Measurements from ENCODE around the gene GAS2L2. TPM values are rescaled to one million over a fixed set of nuclear protein-coding genes. Genes with fewer than 3 reads are reported as not detected.

Gene GAS2L2
- polyA plus RNA-seq, 4 donors: 0.03 TPM; not detected in 2

DNA sequence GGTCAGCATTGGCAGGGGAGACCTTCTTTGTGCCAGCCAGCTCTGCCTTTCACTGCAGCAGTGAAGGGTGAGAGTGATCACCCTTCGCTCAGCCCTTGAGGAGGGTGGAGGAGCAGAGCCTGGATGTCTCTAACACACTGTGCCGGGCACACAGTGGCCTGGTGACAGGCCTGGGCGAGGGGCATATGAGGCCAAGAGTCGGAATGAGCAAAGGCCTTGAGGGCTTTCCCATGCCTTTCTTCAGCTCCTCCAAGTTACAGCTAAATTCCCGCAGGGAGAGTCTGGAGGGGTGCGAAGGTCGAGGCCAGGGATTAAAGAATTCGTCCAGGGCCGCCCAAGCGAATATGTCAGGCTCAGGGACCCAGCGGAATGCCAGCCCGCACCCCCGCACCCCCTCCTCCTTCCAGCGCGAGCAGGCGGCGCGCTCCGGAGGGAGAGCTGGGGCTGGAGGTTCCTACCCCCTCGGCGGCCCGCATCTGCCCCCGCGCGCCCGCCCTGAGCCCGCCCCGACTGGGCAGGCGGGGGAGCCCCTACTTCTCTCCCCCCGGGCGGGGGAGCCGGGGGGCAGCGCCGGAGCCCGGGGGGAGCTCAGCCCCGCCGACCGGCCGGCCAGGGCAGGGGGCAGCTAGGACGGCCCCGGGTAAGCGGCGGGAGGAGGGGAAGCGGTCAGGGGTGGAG lies 21.7 kb downstream of the GAS2L2 start, which contains the start of gene RASL10B:
Gene RASL10B, plus strand, starts transcription at position 401 of the 678 bp plus-strand sequence. CDS start 3,546 bp downstream, outside the sequence.
- WGBS, 3 donors: 4 to 8% (median 5%) methylated on average over 27 to 44 of the region's 44 CpGs
- DNase-seq (peak; percentile 61 to 78), FAIRE-seq (no peak)
- no peaks in the 10 kb centered on the region for H3K9me3 ChIP-seq (ENCODE audit: control insufficient read depth in 2 of 2, insufficient read depth in 1 of 2, low read depth in 1 of 2, low read length in 1 of 2)
- H3K27ac ChIP-seq (ENCODE audit: low read depth in 1 of 3, low read length in 2 of 3): no peak within 1 kb of the TSS
- peaks cover 0 to 9% (median 2%) of the 10 kb centered on the region in 3 donors for H3K36me3 ChIP-seq (ENCODE audit: control insufficient read depth in 3 of 3, insufficient read depth in 2 of 3, low read depth in 1 of 3, low read length in 3 of 3)
- no peaks in the 10 kb centered on the region for H3K27me3 ChIP-seq (ENCODE audit: control insufficient read depth in 3 of 3, insufficient read depth in 3 of 3, low read length in 3 of 3)
- H3K4me3 ChIP-seq (ENCODE audit: low read depth in 1 of 3, low read length in 3 of 3): peak within 1 kb of the TSS in 2 of 3 donors; percentile 30 to 56
- peaks cover 0 to 30% (median 9%) of the 10 kb centered on the region in 3 donors for H3K4me1 ChIP-seq (ENCODE audit: control insufficient read depth in 3 of 3, insufficient read depth in 2 of 3, low read depth in 1 of 3, low read length in 2 of 3)

DNA sequence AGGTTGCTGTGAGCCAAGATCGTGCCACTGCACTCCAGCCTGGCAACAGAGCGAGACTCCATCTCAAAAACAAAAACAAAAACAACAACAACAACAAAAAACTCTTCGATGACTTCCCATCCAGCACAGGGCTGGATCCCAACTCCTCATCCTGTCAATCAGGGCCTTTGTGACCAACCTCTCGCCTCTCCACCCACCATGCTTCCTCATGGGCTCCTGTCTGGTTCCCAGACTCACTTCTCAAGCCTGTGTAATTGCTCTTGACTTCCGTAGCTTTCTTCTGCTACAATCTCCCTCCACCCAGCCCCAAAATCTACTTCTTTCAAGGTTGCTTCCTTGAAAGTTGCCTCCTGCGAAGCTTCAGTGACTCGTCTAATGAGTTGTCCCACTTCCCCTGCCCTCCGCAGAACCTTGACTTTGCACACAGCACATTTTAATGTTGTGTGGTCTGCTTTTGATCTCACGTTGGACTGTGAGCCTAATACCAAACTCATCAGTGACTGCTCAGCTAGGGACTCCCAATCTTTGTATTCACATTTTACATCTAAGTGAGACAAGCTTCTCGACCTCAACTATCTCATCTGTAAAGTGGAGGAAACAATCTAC lies 22.5 kb downstream of the GAS2L2 start:
- Histone ChIP-seq H3K9me3 (ENCODE audit: control insufficient read depth in 2 of 2, insufficient read depth in 1 of 2, low read depth in 1 of 2, low read length in 1 of 2) (no peaks in the 10 kb centered on the region), H3K36me3 (ENCODE audit: control insufficient read depth in 3 of 3, insufficient read depth in 2 of 3, low read depth in 1 of 3, low read length in 3 of 3) (peaks cover 2 to 15% (median 2%) of the 10 kb centered on the region in 3 donors), H3K4me1 (ENCODE audit: control insufficient read depth in 3 of 3, insufficient read depth in 2 of 3, low read depth in 1 of 3, low read length in 2 of 3) (peaks cover 0 to 39% (median 9%) of the 10 kb centered on the region in 3 donors), H3K27ac (ENCODE audit: low read depth in 1 of 3, low read length in 2 of 3) (no peak overlapping the region), H3K4me3 (ENCODE audit: low read depth in 1 of 3, low read length in 3 of 3) (no peak overlapping the region), H3K27me3 (ENCODE audit: control insufficient read depth in 3 of 3, insufficient read depth in 3 of 3, low read length in 3 of 3) (no peaks in the 10 kb centered on the region)
- DNase-seq (no peak), FAIRE-seq (no peak)
- WGBS, 3 donors: 81 to 84% (median 83%) methylated on average over 10 of the region's 10 CpGs

DNA sequence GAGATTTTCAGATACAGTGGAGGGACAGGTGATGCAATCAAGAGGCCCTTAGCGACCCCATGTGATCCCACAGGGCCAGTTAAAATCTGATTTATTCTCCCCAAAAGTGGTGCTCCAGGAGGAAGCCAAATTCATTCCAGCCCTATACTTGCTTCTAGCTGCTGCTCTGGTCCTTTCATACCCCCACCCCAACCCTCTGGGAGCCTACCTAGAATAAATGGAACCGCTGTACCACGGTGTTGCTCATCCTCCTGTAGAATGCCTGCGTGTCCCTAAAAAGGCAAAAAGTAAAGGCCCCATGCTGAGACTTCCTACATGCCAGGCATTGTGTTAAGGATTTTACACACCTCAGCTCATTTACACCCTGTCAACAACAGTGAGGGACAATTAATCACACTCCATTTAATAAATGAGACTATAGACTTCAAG lies 23.6 kb downstream of the GAS2L2 start:
- Histone ChIP-seq H3K27ac (ENCODE audit: low read depth in 1 of 3, low read length in 2 of 3) (no peak overlapping the region), H3K9me3 (ENCODE audit: control insufficient read depth in 2 of 2, insufficient read depth in 1 of 2, low read depth in 1 of 2, low read length in 1 of 2) (no peaks in the 10 kb centered on the region), H3K27me3 (ENCODE audit: control insufficient read depth in 3 of 3, insufficient read depth in 3 of 3, low read length in 3 of 3) (no peaks in the 10 kb centered on the region), H3K4me1 (ENCODE audit: control insufficient read depth in 3 of 3, insufficient read depth in 2 of 3, low read depth in 1 of 3, low read length in 2 of 3) (peaks cover 0 to 50% (median 9%) of the 10 kb centered on the region in 3 donors), H3K36me3 (ENCODE audit: control insufficient read depth in 3 of 3, insufficient read depth in 2 of 3, low read depth in 1 of 3, low read length in 3 of 3) (peaks cover 9 to 24% (median 10%) of the 10 kb centered on the region in 3 donors), H3K4me3 (ENCODE audit: low read depth in 1 of 3, low read length in 3 of 3) (no peak overlapping the region)
- FAIRE-seq (no peak), DNase-seq (no peak)
- 87 to 91% (median 89%) methylated on average over 4 of the region's 4 CpGs for WGBS, 3 donors

DNA sequence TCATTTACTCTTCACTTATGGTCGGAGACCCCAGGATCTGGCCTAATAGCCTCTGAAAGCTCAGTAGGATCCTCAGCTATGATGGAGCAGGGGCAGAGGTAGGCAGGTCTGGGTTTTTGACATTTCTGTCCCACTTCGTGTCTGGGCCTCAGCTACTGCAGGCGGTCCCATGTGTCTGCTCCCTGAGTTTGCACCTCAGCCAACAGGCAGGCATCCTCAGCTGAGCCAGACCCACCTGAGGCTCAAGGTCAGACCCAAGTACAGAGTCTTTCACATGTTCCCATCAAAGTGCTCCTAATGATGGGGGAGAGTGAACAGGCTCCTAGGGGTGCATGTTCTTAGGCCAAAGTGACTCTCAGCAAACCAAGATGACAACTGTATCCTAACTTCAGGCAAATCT lies 24.5 kb downstream of the GAS2L2 start:
- 88 to 98% (median 94%) methylated on average over 3 of the region's 3 CpGs for WGBS, 3 donors
- H3K4me3 ChIP-seq (ENCODE audit: low read depth in 1 of 3, low read length in 3 of 3): no peak overlapping the region
- FAIRE-seq: no peak

DNA sequence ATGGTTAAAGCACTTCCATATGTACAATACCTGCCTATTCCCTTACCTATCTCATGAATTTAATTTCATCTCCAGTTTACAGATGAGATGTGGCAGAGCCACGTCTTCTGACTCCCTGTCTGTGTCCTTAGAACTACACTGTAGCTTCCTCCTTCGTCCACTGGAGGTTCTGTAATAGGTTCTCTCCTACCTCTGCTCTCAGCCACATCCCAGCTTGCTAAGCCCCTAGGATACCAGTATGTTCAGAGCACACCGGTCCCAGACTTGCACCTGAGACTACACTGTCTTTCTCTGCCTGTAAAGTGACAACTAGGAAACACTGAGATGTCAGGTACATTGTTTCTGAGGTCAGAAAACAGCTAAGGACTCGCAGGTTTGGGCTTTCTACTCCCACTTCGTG lies 25.4 kb downstream of the GAS2L2 start:
- DNase-seq (peak in 1 of 2 donors; percentile 25), FAIRE-seq (no peak)
- Histone ChIP-seq H3K27me3 (ENCODE audit: control insufficient read depth in 3 of 3, insufficient read depth in 3 of 3, low read length in 3 of 3) (no peaks in the 10 kb centered on the region), H3K36me3 (ENCODE audit: control insufficient read depth in 3 of 3, insufficient read depth in 2 of 3, low read depth in 1 of 3, low read length in 3 of 3) (peaks cover 14 to 27% (median 18%) of the 10 kb centered on the region in 3 donors), H3K27ac (ENCODE audit: low read depth in 1 of 3, low read length in 2 of 3) (peak overlapping the region in 1 of 3 donors; percentile 71), H3K4me1 (ENCODE audit: control insufficient read depth in 3 of 3, insufficient read depth in 2 of 3, low read depth in 1 of 3, low read length in 2 of 3) (peaks cover 0 to 49% (median 9%) of the 10 kb centered on the region in 3 donors), H3K4me3 (ENCODE audit: low read depth in 1 of 3, low read length in 3 of 3) (no peak overlapping the region), H3K9me3 (ENCODE audit: control insufficient read depth in 2 of 2, insufficient read depth in 1 of 2, low read depth in 1 of 2, low read length in 1 of 2) (no peaks in the 10 kb centered on the region)
- WGBS, 3 donors: 52 to 79% (median 67%) methylated on average over 5 of the region's 5 CpGs

More for the DNA sequence above, 24.5 kb downstream of the GAS2L2 start:
- Histone ChIP-seq H3K9me3 (ENCODE audit: control insufficient read depth in 2 of 2, insufficient read depth in 1 of 2, low read depth in 1 of 2, low read length in 1 of 2) (no peaks in the 10 kb centered on the region), H3K4me1 (ENCODE audit: control insufficient read depth in 3 of 3, insufficient read depth in 2 of 3, low read depth in 1 of 3, low read length in 2 of 3) (peaks cover 0 to 51% (median 9%) of the 10 kb centered on the region in 3 donors), H3K27ac (ENCODE audit: low read depth in 1 of 3, low read length in 2 of 3) (no peak overlapping the region), H3K36me3 (ENCODE audit: control insufficient read depth in 3 of 3, insufficient read depth in 2 of 3, low read depth in 1 of 3, low read length in 3 of 3) (peaks cover 12 to 27% (median 14%) of the 10 kb centered on the region in 3 donors), H3K27me3 (ENCODE audit: control insufficient read depth in 3 of 3, insufficient read depth in 3 of 3, low read length in 3 of 3) (no peaks in the 10 kb centered on the region)
- no peak for DNase-seq

DNA sequence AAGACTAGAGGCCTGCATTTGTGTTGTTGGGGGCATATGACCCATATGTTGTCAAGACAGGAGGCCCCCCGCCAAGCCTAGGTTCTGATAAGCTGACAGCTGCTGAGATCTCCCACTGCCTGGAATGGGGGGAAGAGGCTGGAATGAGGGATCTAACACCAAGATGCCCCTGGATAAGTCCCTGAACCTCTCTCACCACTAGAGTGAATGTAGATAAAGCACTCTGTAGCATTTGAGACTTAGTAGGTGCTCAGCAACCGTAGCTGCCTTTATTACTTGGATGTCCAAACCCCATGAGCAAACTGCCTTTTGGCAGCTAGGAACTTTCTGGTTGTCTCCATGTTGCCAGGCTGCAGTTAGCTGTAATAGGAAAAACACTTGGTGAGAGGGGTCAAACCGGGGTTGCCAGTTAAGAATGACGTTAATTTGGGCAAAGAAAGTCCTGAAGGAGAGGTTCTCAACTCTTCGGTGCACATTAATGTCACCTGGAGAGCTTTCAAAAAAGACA lies 26.0 kb downstream of the GAS2L2 start:
- Histone ChIP-seq H3K4me3 (ENCODE audit: low read depth in 1 of 3, low read length in 3 of 3) (no peak overlapping the region), H3K27me3 (ENCODE audit: control insufficient read depth in 3 of 3, insufficient read depth in 3 of 3, low read length in 3 of 3) (no peaks in the 10 kb centered on the region), H3K36me3 (ENCODE audit: control insufficient read depth in 3 of 3, insufficient read depth in 2 of 3, low read depth in 1 of 3, low read length in 3 of 3) (peaks cover 14 to 28% (median 18%) of the 10 kb centered on the region in 3 donors), H3K27ac (ENCODE audit: low read depth in 1 of 3, low read length in 2 of 3) (peak overlapping the region in 1 of 3 donors; percentile 71), H3K9me3 (ENCODE audit: control insufficient read depth in 2 of 2, insufficient read depth in 1 of 2, low read depth in 1 of 2, low read length in 1 of 2) (no peaks in the 10 kb centered on the region), H3K4me1 (ENCODE audit: control insufficient read depth in 3 of 3, insufficient read depth in 2 of 3, low read depth in 1 of 3, low read length in 2 of 3) (peaks cover 0 to 44% (median 9%) of the 10 kb centered on the region in 3 donors)
- DNase-seq: no peak
- WGBS, 3 donors: 38 to 63% (median 48%) methylated on average over 5 of the region's 5 CpGs
- no peak for FAIRE-seq

DNA sequence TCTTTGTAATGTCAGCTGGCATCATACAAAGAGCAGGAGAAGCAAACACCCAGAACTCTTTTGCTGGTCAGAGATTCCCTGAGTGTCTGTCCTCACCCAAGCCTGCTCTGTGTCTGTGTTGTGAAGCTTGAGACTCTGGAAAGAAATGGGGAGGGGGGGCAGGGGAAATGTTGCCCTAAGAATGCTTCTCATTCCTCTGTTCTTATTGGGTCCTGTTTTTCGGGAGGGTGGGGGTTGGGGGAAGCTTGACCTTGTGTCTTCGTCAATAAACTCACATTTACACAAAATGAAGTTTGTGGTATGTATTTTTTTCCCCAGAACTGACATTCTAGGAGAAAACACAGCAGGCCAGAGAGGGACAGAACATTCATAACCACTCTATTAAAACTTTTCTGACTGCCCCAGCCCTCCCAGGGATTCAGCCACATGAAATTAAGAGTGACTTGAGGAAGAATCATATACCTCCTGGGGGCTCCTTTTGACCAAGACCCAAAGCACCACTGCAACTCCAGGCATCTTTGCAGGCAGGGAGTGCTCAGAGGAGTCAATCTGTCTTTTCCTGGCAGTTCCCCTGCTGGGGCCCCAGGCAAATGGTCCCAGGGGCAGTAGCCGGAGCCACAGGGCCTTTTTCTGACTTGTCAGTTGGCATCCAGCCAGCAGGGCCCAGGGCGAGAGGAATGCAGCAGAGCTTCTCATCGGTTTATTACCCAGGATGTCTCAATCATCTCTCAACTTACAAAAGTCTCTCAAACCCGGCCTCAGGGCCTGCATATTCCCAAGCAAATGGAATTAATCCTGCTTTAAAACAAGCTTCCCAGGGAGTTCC lies 26.7 kb downstream of the GAS2L2 start:
- WGBS, 3 donors: 28 to 51% (median 48%) methylated on average over 6 of the region's 6 CpGs
- H3K4me1 ChIP-seq (ENCODE audit: control insufficient read depth in 3 of 3, insufficient read depth in 2 of 3, low read depth in 1 of 3, low read length in 2 of 3): peaks cover 0 to 43% (median 9%) of the 10 kb centered on the region in 3 donors
- no peak overlapping the region for H3K4me3 ChIP-seq (ENCODE audit: low read depth in 1 of 3, low read length in 3 of 3)
- FAIRE-seq (no peak), DNase-seq (peak; percentile 58 to 92)
- H3K9me3 ChIP-seq (ENCODE audit: control insufficient read depth in 2 of 2, insufficient read depth in 1 of 2, low read depth in 1 of 2, low read length in 1 of 2): no peaks in the 10 kb centered on the region
- peak overlapping the region in 1 of 3 donors; percentile 71 for H3K27ac ChIP-seq (ENCODE audit: low read depth in 1 of 3, low read length in 2 of 3)
- peaks cover 17 to 33% (median 19%) of the 10 kb centered on the region in 3 donors for H3K36me3 ChIP-seq (ENCODE audit: control insufficient read depth in 3 of 3, insufficient read depth in 2 of 3, low read depth in 1 of 3, low read length in 3 of 3)
- H3K27me3 ChIP-seq (ENCODE audit: control insufficient read depth in 3 of 3, insufficient read depth in 3 of 3, low read length in 3 of 3): no peaks in the 10 kb centered on the region

DNA sequence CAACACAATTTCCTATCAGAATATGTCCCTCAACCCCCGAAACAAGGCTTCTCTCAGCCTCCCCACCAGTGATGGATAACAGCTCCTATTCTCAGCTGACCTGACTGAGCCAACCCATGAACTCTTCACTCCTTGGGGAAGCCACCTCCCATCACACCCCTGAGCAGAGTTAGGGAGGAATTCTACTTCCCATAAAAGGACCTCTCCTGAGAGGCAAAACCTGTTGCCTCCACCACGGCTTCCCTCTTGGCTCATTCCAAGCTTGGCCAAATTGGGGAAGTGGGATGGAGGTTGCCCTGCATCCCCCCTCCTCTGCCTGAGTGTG lies 27.3 kb downstream of the GAS2L2 start:
- Histone ChIP-seq H3K4me3 (ENCODE audit: low read depth in 1 of 3, low read length in 3 of 3) (no peak overlapping the region), H3K27me3 (ENCODE audit: control insufficient read depth in 3 of 3, insufficient read depth in 3 of 3, low read length in 3 of 3) (no peaks in the 10 kb centered on the region), H3K9me3 (ENCODE audit: control insufficient read depth in 2 of 2, insufficient read depth in 1 of 2, low read depth in 1 of 2, low read length in 1 of 2) (no peaks in the 10 kb centered on the region), H3K4me1 (ENCODE audit: control insufficient read depth in 3 of 3, insufficient read depth in 2 of 3, low read depth in 1 of 3, low read length in 2 of 3) (peaks cover 0 to 39% (median 4%) of the 10 kb centered on the region in 3 donors), H3K36me3 (ENCODE audit: control insufficient read depth in 3 of 3, insufficient read depth in 2 of 3, low read depth in 1 of 3, low read length in 3 of 3) (peaks cover 17 to 33% (median 22%) of the 10 kb centered on the region in 3 donors), H3K27ac (ENCODE audit: low read depth in 1 of 3, low read length in 2 of 3) (peak overlapping the region in 1 of 3 donors; percentile 71)
- 85 to 100% (median 93%) methylated on average over 2 of the region's 2 CpGs for WGBS, 3 donors
- DNase-seq: no peak
- no peak for FAIRE-seq

Data from small intestine (tissue), 7 donors.